Hepatocyte (in vitro differentiated cells): ENCODE results near the gene GNG7. TPM values are rescaled to one million over a fixed set of nuclear protein-coding genes. Genes with fewer than 3 reads are reported as not detected.
A peak's percentile ranks its signal among the peaks of the same experiment; 100 is the strongest.

Source experiments
- DNase-seq: peaks from one replicate; pipeline ENCODE4 v3.0.0-alpha.2; 2016; ENCODE audit warnings: low spot score
- H2AFZ ChIP-seq: fragments of 200-600 bp; sonication (generic); 2 replicates; pipeline ENCODE4 v1.6.0; 2016; ENCODE audit warnings: antibody characterized with exemption, mild to moderate bottlenecking
- H3K27ac ChIP-seq: fragments of 200-600 bp; sonication (generic); 2 replicates; pipeline ENCODE4 v1.5.1; 2016; ENCODE audit warnings: mild to moderate bottlenecking
- H3K27me3 ChIP-seq: fragments of 200-600 bp; sonication (generic); 2 replicates; pipeline ENCODE4 v1.6.1; 2016
- H3K36me3 ChIP-seq: fragments of 200-600 bp; sonication (generic); replicated peaks from 2 replicates; pipeline ENCODE4 v1.5.1; 2016; ENCODE audit warnings: low read depth; ENCODE audit not compliant: insufficient read depth
- H3K4me1 ChIP-seq: fragments of 200-600 bp; sonication (generic); 2 replicates; pipeline ENCODE4 v1.5.1; 2016; ENCODE audit warnings: mild to moderate bottlenecking, moderate library complexity; ENCODE audit not compliant: insufficient read depth
- H3K4me2 ChIP-seq: fragments of 200-600 bp; sonication (generic); 2 replicates; pipeline ENCODE4 v1.6.0; 2016
- H3K4me3 ChIP-seq: fragments of 200-600 bp; sonication (generic); 2 replicates; pipeline ENCODE4 v1.5.1; 2016; ENCODE audit warnings: mild to moderate bottlenecking
- H3K79me2 ChIP-seq: fragments of 200-600 bp; sonication (generic); 2 replicates; pipeline ENCODE4 v1.6.0; 2017; ENCODE audit warnings: mild to moderate bottlenecking
- H3K9me2 ChIP-seq: fragments of 200-600 bp; sonication (generic); replicated peaks from 2 replicates; pipeline ENCODE4 v1.6.0; 2017; ENCODE audit warnings: mild to moderate bottlenecking; ENCODE audit not compliant: insufficient read depth
- H3K9me3 ChIP-seq: fragments of 200-600 bp; sonication (generic); 2 replicates; pipeline ENCODE4 v1.5.1; 2016; ENCODE audit warnings: low read depth, mild to moderate bottlenecking
- H4K20me1 ChIP-seq: fragments of 200-600 bp; sonication (generic); 2 replicates; pipeline ENCODE4 v1.6.0; 2016; ENCODE audit warnings: mild to moderate bottlenecking; ENCODE audit not compliant: insufficient read depth, poor library complexity, severe bottlenecking
- EZH2 ChIP-seq: fragments of 200-600 bp; sonication (generic); IDR thresholded peaks from 2 replicates; pipeline ENCODE4 v1.6.1; 2016; ENCODE audit warnings: antibody characterized with exemption, mild to moderate bottlenecking, borderline replicate concordance
- EZH2phosphoT487 ChIP-seq: fragments of 200-600 bp; sonication (generic); IDR thresholded peaks from one replicate; pipeline ENCODE4 v1.6.1; 2018; ENCODE audit warnings: antibody characterized with exemption, mild to moderate bottlenecking, low read depth, moderate library complexity; ENCODE audit not compliant: unreplicated experiment, severe bottlenecking
- WGBS: methylation state at CpG from one replicate; pipeline ENCODE4 v1.1.6; 2016; ENCODE audit warnings: low lambda C conversion rate; ENCODE audit errors: missing lambda C conversion rate; 5-methylcytosine and 5-hydroxymethylcytosine counted together
- polyA plus RNA-seq: library from polyadenylated mRNA; unstranded; fragments of >200 nt; fragmentation: Nextera tagmentation; extraction: Ambion mirVana; gene quantifications from 2 replicates; pipeline ENCODE4 v1.2.1, GENCODE V29; 2016
- total RNA-seq: library from RNA; depleted of rRNA; stranded (reverse); fragments of >200 nt; gene quantifications from 2 replicates; pipeline ENCODE4 v1.2.3, GENCODE V29; 2014
- TF ChIP-seq, protein P1 (sequence below): fragments of 200-600 bp; sonication (generic); IDR thresholded peaks from 2 replicates; pipeline ENCODE4 v1.5.1; 2016; ENCODE audit warnings: antibody characterized with exemption, mild to moderate bottlenecking; ENCODE audit not compliant: poor library complexity

Gene GNG7
- total and polyA plus RNA-seq, 2 experiments from 2014 or later: 1.2 to 1.9 TPM

- Histone ChIP-seq H3K27ac (no peak overlapping the region), H2AFZ (no peak overlapping the region), H4K20me1 (no peaks in the 10 kb centered on the region), H3K4me2 (no peak overlapping the region), H3K79me2 (no peaks in the 10 kb centered on the region), H3K9me2 (no peaks in the 10 kb centered on the region), H3K36me3 (no peaks in the 10 kb centered on the region), H3K27me3 (no peaks in the 10 kb centered on the region), H3K4me1 (no peaks in the 10 kb centered on the region), H3K4me3 (no peak overlapping the region), H3K9me3 (no peaks in the 10 kb centered on the region)
- no peak for DNase-seq
- TF ChIP-seq EZH2 (no peak), EZH2phosphoT487 (no peak)
- TF ChIP-seq, protein P1, sequence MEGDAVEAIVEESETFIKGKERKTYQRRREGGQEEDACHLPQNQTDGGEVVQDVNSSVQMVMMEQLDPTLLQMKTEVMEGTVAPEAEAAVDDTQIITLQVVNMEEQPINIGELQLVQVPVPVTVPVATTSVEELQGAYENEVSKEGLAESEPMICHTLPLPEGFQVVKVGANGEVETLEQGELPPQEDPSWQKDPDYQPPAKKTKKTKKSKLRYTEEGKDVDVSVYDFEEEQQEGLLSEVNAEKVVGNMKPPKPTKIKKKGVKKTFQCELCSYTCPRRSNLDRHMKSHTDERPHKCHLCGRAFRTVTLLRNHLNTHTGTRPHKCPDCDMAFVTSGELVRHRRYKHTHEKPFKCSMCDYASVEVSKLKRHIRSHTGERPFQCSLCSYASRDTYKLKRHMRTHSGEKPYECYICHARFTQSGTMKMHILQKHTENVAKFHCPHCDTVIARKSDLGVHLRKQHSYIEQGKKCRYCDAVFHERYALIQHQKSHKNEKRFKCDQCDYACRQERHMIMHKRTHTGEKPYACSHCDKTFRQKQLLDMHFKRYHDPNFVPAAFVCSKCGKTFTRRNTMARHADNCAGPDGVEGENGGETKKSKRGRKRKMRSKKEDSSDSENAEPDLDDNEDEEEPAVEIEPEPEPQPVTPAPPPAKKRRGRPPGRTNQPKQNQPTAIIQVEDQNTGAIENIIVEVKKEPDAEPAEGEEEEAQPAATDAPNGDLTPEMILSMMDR: no peak
- WGBS: 74% methylated on average over 11 of the region's 11 CpGs
Observed at GRCh38 chr19:2659856-2660432, 42.5 kb downstream of the GNG7 start.

DNA sequence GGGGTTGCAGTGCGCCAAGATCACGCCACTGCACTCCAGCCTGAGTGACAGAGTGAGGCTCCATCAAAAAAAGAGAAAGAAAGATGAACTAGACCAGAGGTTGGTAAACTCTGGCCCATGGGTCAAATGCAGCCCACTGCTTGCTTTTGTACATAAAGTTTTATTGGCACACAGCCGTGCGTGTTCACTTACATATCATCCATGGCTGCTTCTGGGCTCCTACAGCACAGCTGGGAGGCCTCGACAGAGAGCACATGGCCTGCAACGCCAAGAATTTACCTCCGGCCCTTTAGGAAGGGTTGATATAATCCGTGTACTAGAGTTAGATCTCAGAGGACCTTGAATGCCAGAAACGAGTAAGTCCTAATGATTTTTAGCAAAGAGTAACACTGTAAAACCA is 46.0 kb downstream of the GNG7 start:
- H3K4me2 ChIP-seq: no peak overlapping the region
- no peak overlapping the region for H3K4me3 ChIP-seq
- no peaks in the 10 kb centered on the region for H4K20me1 ChIP-seq
- no peak for DNase-seq
- H3K79me2 ChIP-seq: no peaks in the 10 kb centered on the region
- H2AFZ ChIP-seq: no peak overlapping the region
- peaks cover 10% of the 10 kb centered on the region for H3K27me3 ChIP-seq
- no peaks in the 10 kb centered on the region for H3K9me2 ChIP-seq
- no peaks in the 10 kb centered on the region for H3K36me3 ChIP-seq
- H3K4me1 ChIP-seq: peaks cover 8% of the 10 kb centered on the region
- TF ChIP-seq EZH2phosphoT487 (no peak), EZH2 (no peak)
- TF ChIP-seq, protein P1: no peak
- no peaks in the 10 kb centered on the region for H3K9me3 ChIP-seq
- no peak overlapping the region for H3K27ac ChIP-seq
- WGBS: 81% methylated on average over 9 of the region's 9 CpGs

DNA sequence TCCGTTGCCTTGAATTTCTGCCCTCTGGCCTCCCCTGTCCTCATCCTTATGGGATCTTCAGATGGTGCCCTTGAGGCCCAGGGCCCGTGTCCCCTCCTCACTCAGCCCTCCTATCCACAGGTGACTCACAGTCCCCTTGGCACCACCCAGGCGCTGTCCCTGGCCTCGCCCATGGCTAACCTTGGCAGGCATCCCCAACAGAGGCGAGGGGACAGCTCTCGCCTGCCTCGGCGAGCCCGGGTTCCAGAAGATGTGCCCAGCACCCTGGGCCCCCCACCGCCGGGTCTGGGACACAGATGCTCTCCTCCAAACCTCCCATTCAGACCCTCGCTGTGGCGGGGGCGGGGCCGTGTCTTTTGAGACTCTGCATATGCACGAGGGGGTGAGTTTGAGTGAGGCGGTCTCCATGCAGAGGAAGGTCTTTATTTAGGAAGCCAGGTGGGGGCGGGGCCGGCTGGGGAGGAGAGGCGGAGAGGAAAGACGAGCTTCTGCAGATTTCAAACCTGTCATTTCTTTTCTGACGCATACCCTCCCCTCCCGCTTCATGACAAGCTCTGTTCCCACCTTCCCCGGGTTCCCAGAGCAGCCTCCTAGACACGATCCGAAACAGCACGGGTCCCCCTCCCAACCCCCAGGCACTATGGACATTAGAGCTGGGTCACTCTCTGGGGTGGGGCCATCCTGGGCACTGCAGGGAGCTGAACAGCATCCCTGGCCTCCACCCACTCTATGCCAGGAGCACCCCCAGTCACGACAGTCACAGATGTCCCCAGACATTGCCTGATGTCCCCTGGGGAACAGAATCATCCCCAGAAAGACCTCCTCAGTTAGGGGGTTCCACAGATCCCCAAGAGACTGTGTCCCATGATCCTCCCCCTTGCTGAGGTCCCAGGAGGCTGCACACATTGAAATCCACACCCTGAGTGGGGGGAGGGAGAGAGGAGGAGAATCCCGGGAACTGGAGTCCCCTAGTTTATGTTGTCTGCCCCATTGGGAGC is 48.5 kb downstream of the GNG7 start:
- no peak for TF ChIP-seq EZH2phosphoT487
- peak overlapping the region; percentile 60 for H3K4me2 ChIP-seq
- H3K4me3 ChIP-seq: no peak overlapping the region
- H3K4me1 ChIP-seq: peaks cover 8% of the 10 kb centered on the region
- peaks cover 10% of the 10 kb centered on the region for H3K27me3 ChIP-seq
- no peak for DNase-seq
- no peaks in the 10 kb centered on the region for H3K9me3 ChIP-seq
- no peaks in the 10 kb centered on the region for H4K20me1 ChIP-seq
- WGBS: 31% methylated on average over 23 of the region's 29 CpGs
- H3K9me2 ChIP-seq: no peaks in the 10 kb centered on the region
- no peaks in the 10 kb centered on the region for H3K36me3 ChIP-seq
- no peak overlapping the region for H2AFZ ChIP-seq
- no peak overlapping the region for H3K27ac ChIP-seq
- H3K79me2 ChIP-seq: no peaks in the 10 kb centered on the region

DNA sequence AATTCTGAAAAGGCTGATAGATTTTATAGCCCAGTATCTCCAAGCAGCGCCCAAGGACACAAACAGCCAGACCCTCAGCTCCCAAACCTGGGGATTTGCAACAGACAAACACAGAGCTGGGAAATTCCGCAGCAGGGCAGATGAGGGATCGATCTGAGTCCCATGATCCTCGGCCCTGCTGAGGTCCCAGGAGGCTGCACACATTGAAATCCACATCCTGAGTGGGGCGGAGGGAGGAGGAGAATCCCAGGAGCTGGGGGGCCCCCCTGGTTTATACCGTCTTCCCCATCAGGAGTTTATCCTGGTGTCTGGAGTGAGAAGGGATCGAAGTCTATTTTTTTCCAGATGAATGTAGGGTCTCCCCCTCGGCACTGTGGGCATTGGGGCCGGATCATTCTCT is 49.3 kb downstream of the GNG7 start:
- no peak overlapping the region for H3K27ac ChIP-seq
- no peaks in the 10 kb centered on the region for H3K9me3 ChIP-seq
- TF ChIP-seq EZH2phosphoT487 (no peak), EZH2 (no peak)
- TF ChIP-seq, protein P1: no peak
- peaks cover 10% of the 10 kb centered on the region for H3K27me3 ChIP-seq
- H3K36me3 ChIP-seq: no peaks in the 10 kb centered on the region
- no peak overlapping the region for H3K4me3 ChIP-seq
- H3K79me2 ChIP-seq: no peaks in the 10 kb centered on the region
- H3K4me2 ChIP-seq: no peak overlapping the region
- peaks cover 8% of the 10 kb centered on the region for H3K4me1 ChIP-seq
- H4K20me1 ChIP-seq: no peaks in the 10 kb centered on the region
- no peaks in the 10 kb centered on the region for H3K9me2 ChIP-seq
- 76% methylated on average over 9 of the region's 9 CpGs for WGBS
- H2AFZ ChIP-seq: no peak overlapping the region
- DNase-seq: no peak
